RWPE1 (cell line): ENCODE measurements around the gene SPRR5.
A peak's percentile ranks its signal among the peaks of the same experiment; 100 is the strongest.

Source experiments
- CTCF ChIA-PET: fragments of 350-600 bp; sonication (Branson Sonifier 250); formaldehyde crosslinking; extraction: SDS; loops from one replicate; lab custom pipeline; 2021; lab: Yijun Ruan, JAX
- POLR2A ChIA-PET: fragments of 400-600 bp; formaldehyde crosslinking; extraction: SDS; loops from one replicate; lab custom pipeline; 2020; ENCODE audit warnings: antibody characterized with exemption; ENCODE audit not compliant: low non-redundant PET; lab: Yijun Ruan, JAX
- DNase-seq: peaks from one replicate; pipeline ENCODE4 v3.0.0; 2012; ENCODE audit warnings: low spot score
- H3K27ac ChIP-seq: fragments of 450-650 bp; 2 replicates; pipeline ENCODE4 v1.5.1; 2017
- CTCF ChIP-seq: fragments of 450-650 bp; conservative IDR thresholded peaks from 2 replicates; pipeline ENCODE4 v1.5.1; 2017; ENCODE audit warnings: low read depth, mild to moderate bottlenecking

SPRR5 gene

GRCh38 chr1:152962876-152963415 is 15.9 kb downstream of the SPRR5 start:
- CTCF ChIA-PET, result interaction anchor here (1.0 kb wide), 1 partner anchor 9 kb away, joined by 5 read pairs; no protein-coding TSS in a partner anchor
- POLR2A ChIA-PET, result no interaction called here
- no peak for TF ChIP-seq CTCF

GRCh38 chr1:152964536-152964935 is 17.5 kb downstream of the SPRR5 start:
- no peak overlapping the region for H3K27ac ChIP-seq
- CTCF ChIA-PET, result interaction anchor here (0.7 to 0.8 kb wide), 2 partner anchors 94 to 324 kb away, joined by 3 to 6 read pairs; no protein-coding TSS in a partner anchor

More at GRCh38 chr1:152962876-152963415, 15.9 kb downstream of the SPRR5 start:
- DNase-seq, result no peak
- no peak overlapping the region for H3K27ac ChIP-seq

GRCh38 chr1:152965853-152966252 is 18.8 kb downstream of the SPRR5 start:
- ChIA-PET CTCF (interaction anchor here (0.6 kb wide), 2 partner anchors 9 to 50 kb away, joined by 3 read pairs; no protein-coding TSS in a partner anchor), POLR2A (no interaction called here)
- TF ChIP-seq CTCF, result no peak
- no peak for DNase-seq
- no peak overlapping the region for H3K27ac ChIP-seq

More at GRCh38 chr1:152964536-152964935, 17.5 kb downstream of the SPRR5 start:
- no peak for TF ChIP-seq CTCF
- POLR2A ChIA-PET, result no interaction called here
- peak; percentile 22 for DNase-seq

GRCh38 chr1:152967201-152967600 is 20.2 kb downstream of the SPRR5 start:
- CTCF ChIA-PET, result no interaction called here
- peak; percentile 80 for DNase-seq
- H3K27ac ChIP-seq, result peak overlapping the region; percentile 68
- no peak for TF ChIP-seq CTCF
- POLR2A ChIA-PET, result interaction anchor here (1.3 kb wide), 1 partner anchor 13 kb away, joined by 3 read pairs; no protein-coding TSS in a partner anchor

- ChIA-PET CTCF (interaction anchor here (0.5 kb wide), 2 partner anchors 90 to 817 kb away, joined by 3 read pairs; partner anchors contain the start of gene SMCP), POLR2A (interaction anchor here (1.3 kb wide), 1 partner anchor 14 kb away, joined by 3 read pairs; no protein-coding TSS in a partner anchor)
- no peak for DNase-seq
- TF ChIP-seq CTCF, result no peak
- H3K27ac ChIP-seq, result no peak overlapping the region
These were observed 21.2 kb downstream of the SPRR5 start for GRCh38 chr1:152968248-152968647.

GRCh38 chr1:152969036-152969435 is 22.0 kb downstream of the SPRR5 start:
- no peak for TF ChIP-seq CTCF
- ChIA-PET CTCF (no interaction called here), POLR2A (no interaction called here)
- DNase-seq, result no peak
- H3K27ac ChIP-seq, result no peak overlapping the region
